Skeletal muscle tissue (tissue), 4 donors: Measurements from ENCODE around the gene UBAC2. TPM values are rescaled to one million over a fixed set of nuclear protein-coding genes. Genes with fewer than 3 reads are reported as not detected.

Experiments used
- H3K27ac ChIP-seq: one replicate; pipeline ENCODE4 v1.7.0; 2013; ENCODE audit warnings: mild to moderate bottlenecking, low read depth, low read length, inconsistent platforms
- H3K27me3 ChIP-seq, 3 donors: one replicate each; pipeline ENCODE4 v1.7.0; 2013; ENCODE audit warnings: low read length in 3 of 3; ENCODE audit not compliant: control insufficient read depth in 3 of 3, insufficient read depth in 3 of 3
- H3K36me3 ChIP-seq, 3 donors: one replicate each; pipeline ENCODE4 v1.7.0; 2013; ENCODE audit warnings: low read length in 3 of 3; ENCODE audit not compliant: control insufficient read depth in 3 of 3, insufficient read depth in 3 of 3
- H3K4me1 ChIP-seq, 3 donors: one replicate each; pipeline ENCODE4 v1.7.0; 2013; ENCODE audit warnings: low read length in 3 of 3, mild to moderate bottlenecking in 3 of 3; ENCODE audit not compliant: control insufficient read depth in 3 of 3, insufficient read depth in 3 of 3
- H3K4me3 ChIP-seq, 3 donors: one replicate each; pipeline ENCODE4 v1.7.0; 2013; ENCODE audit warnings: low read length in 3 of 3
- H3K9ac ChIP-seq, 3 donors: one replicate each; pipeline ENCODE4 v1.7.0; 2013; ENCODE audit warnings: low read length in 3 of 3, mild to moderate bottlenecking in 3 of 3, moderate library complexity in 2 of 3, low read depth in 1 of 3
- H3K9me3 ChIP-seq, 3 donors: one replicate each; pipeline ENCODE4 v1.7.0; 2013; ENCODE audit warnings: low read length in 3 of 3; ENCODE audit not compliant: control insufficient read depth in 3 of 3
- total RNA-seq: library from RNA; depleted of rRNA; stranded (reverse); fragments of >200 nt; gene quantifications from one replicate; pipeline ENCODE4 v1.2.3, GENCODE V29; 2014
- donor health status: Osteomylitis.

The UBAC2 gene
- total RNA-seq, 1 donor from 2014 or later, result 100 TPM

- no peak overlapping the region for H3K4me3 ChIP-seq
- H3K4me1 ChIP-seq, result peaks cover 6 to 20% (median 17%) of the 10 kb centered on the region in 3 donors
- peaks cover 2 to 5% (median 4%) of the 10 kb centered on the region in 3 donors for H3K9me3 ChIP-seq
- no peak overlapping the region for H3K9ac ChIP-seq
- H3K36me3 ChIP-seq, result no peaks in the 10 kb centered on the region
- no peak overlapping the region for H3K27ac ChIP-seq
- H3K27me3 ChIP-seq, result no peaks in the 10 kb centered on the region
These were observed 74.4 kb downstream of the UBAC2 start for GRCh38 chr13:99275093-99275469.

DNA sequence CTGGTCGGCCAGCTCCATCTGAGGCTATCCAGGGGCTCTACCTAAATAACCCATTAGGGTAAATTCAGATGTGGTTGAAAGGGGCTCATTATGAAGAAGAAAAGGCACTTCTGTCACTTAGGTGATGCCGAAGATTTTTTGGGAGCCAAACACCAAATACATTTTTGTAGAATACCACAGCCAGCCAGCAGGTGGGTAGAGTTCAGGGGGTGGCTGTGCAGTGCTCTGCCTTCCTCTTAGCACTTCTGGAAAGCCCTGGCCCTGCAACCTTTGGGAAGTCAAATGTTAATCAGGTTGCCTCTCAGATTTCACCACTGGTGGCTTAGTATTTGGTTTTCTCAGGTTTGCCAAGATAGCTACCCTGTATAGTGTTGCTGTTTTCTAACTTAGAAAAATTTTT is 76.1 kb downstream of the UBAC2 start:
- Histone ChIP-seq H3K4me3 (no peak overlapping the region), H3K9me3 (peaks cover 2 to 5% (median 4%) of the 10 kb centered on the region in 3 donors), H3K9ac (no peak overlapping the region), H3K27ac (no peak overlapping the region), H3K27me3 (no peaks in the 10 kb centered on the region), H3K36me3 (no peaks in the 10 kb centered on the region), H3K4me1 (peaks cover 11 to 33% (median 19%) of the 10 kb centered on the region in 3 donors)

DNA sequence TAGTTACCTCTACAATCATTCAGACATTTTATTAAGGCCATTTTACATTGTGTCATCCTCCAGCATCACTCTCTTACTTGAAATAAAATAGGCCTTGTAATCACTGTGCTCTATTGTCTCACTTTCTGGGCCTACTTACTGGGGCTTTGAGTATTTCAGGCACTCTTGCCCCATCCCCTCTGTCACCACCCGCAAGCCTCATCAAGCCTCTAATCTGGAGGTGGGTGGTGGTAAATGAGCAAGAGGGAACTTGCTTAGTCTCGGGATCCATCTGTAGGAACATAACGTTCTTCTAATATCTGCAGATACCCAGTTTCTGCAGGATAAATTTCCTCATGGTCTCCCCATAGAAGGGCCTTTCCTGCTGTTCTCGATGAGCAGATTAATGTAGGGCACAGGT is 77.0 kb downstream of the UBAC2 start:
- Histone ChIP-seq H3K27ac (no peak overlapping the region), H3K4me3 (no peak overlapping the region), H3K27me3 (no peaks in the 10 kb centered on the region), H3K4me1 (peaks cover 16 to 39% (median 24%) of the 10 kb centered on the region in 3 donors), H3K9me3 (peaks cover under 1 to 1% (median 1%) of the 10 kb centered on the region in 3 donors), H3K9ac (no peak overlapping the region), H3K36me3 (no peaks in the 10 kb centered on the region)

DNA sequence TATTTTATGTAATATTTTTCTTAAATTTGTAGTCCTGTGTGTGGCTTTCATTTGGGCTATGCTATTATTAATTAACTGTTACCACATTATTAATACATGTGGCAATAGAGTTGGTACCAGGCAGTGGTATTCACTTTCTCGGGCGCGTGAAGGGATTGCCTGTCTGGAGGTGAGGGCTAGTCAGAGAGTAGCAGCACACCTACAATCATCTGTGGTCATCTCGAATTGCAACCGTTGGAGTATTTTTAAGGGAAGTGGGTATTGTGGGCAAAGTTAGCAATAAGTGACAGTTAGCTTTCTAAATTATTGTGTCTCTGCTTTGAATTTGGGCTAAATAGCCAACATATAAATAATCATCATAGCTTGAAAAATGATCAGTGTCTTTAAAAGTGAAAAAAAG is 77.5 kb downstream of the UBAC2 start:
- Histone ChIP-seq H3K36me3 (no peaks in the 10 kb centered on the region), H3K4me1 (peaks cover 16 to 42% (median 24%) of the 10 kb centered on the region in 3 donors), H3K9ac (no peak overlapping the region), H3K4me3 (no peak overlapping the region), H3K27ac (no peak overlapping the region), H3K27me3 (no peaks in the 10 kb centered on the region), H3K9me3 (no peaks in the 10 kb centered on the region)

- Histone ChIP-seq H3K9ac (no peak overlapping the region), H3K9me3 (no peaks in the 10 kb centered on the region), H3K4me3 (no peak overlapping the region), H3K27ac (no peak overlapping the region), H3K27me3 (no peaks in the 10 kb centered on the region), H3K36me3 (no peaks in the 10 kb centered on the region), H3K4me1 (peaks cover 16 to 42% (median 24%) of the 10 kb centered on the region in 3 donors)
These were observed 78.2 kb downstream of the UBAC2 start for GRCh38 chr13:99278843-99279242.

GRCh38 chr13:99279637-99280036 is 79.0 kb downstream of the UBAC2 start:
- Histone ChIP-seq H3K4me3 (no peak overlapping the region), H3K36me3 (no peaks in the 10 kb centered on the region), H3K4me1 (peaks cover 16 to 42% (median 24%) of the 10 kb centered on the region in 3 donors), H3K9me3 (no peaks in the 10 kb centered on the region), H3K27me3 (no peaks in the 10 kb centered on the region), H3K9ac (no peak overlapping the region), H3K27ac (no peak overlapping the region)

- Histone ChIP-seq H3K9me3 (no peaks in the 10 kb centered on the region), H3K4me1 (peaks cover 16 to 38% (median 21%) of the 10 kb centered on the region in 3 donors), H3K9ac (no peak overlapping the region), H3K36me3 (no peaks in the 10 kb centered on the region), H3K27ac (peak overlapping the region; percentile 77), H3K4me3 (no peak overlapping the region), H3K27me3 (no peaks in the 10 kb centered on the region)
These were observed 79.5 kb downstream of the UBAC2 start for GRCh38 chr13:99280166-99280565.

DNA sequence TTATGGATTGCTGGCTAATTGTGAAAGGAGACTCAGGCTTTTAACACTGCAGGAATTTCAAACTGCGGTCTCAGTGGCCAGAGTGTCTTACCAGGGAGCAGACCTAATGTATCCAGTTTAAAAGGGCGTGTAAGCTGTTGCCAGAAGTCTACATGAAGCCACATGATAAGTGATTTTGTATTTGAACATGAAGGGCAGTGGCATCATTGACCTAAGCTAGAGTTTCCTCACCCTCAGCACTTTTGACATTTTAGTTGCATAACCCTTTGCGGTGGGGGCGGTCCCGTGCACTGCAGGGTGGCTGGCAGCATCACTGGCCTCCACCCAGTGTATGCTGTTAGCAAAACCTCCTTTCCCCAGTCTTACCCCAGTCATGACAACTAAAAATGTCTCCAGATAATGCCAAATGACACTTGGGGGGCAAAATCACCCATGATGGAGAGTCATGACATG is 81.2 kb downstream of the UBAC2 start:
- Histone ChIP-seq H3K27ac (peak overlapping the region; percentile 77), H3K9ac (no peak overlapping the region), H3K27me3 (no peaks in the 10 kb centered on the region), H3K9me3 (no peaks in the 10 kb centered on the region), H3K36me3 (no peaks in the 10 kb centered on the region), H3K4me1 (peaks cover 19 to 37% (median 23%) of the 10 kb centered on the region in 3 donors), H3K4me3 (no peak overlapping the region)

DNA sequence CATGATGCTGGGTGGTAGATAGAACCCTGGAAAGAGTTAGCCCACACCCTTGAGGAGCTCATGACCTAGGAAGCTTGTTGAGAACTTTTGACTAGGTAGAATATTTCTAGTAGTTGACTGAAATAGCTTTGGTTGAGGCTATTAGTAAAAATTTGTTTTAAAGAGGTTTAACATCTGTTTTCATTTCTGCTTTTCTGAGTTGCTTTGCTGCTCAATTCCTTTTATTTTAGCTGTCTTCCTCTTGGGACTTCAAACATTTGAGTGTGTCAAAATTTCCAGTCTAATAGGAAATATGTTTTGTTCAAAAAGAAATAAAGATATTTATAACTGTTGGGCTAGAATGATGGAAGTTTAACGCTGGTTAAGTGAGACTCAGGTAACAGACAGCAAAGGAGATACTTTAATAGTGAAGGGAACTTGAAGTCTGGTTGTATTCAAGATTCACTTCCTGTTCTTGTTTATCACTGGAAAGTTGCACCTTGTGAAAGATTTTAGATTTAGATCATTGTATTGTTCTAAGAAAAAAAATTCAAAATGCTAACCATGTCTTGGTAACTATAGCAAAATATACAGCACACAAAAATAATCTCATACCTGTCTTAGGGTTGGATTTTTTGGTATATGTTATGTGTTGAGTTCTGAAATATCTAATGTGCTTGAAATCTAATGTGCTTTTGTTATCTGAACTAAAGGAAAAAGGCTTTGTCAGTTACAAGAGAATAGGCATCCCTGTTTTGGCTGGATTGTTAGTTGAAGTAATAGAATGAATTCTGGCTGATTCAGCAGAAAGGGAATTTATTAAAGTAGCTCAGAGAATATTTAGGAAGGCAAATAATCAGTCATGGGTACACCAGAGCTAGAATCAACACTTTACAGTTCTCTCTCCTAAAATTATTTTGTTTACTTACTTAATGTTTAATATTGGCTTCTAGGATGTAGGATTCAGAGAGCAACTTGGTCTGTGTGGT is 81.9 kb downstream of the UBAC2 start:
- Histone ChIP-seq H3K27me3 (no peaks in the 10 kb centered on the region), H3K9me3 (no peaks in the 10 kb centered on the region), H3K27ac (peak overlapping the region; percentile 77), H3K36me3 (no peaks in the 10 kb centered on the region), H3K4me3 (no peak overlapping the region), H3K9ac (no peak overlapping the region), H3K4me1 (peaks cover 19 to 42% (median 22%) of the 10 kb centered on the region in 3 donors)
